K562 (cell line): ENCODE data around the gene ACSM5. TPM values are rescaled to one million over a fixed set of nuclear protein-coding genes. Genes with fewer than 3 reads are reported as not detected.

Experiments
- ATAC-seq: fragments of 200-7000 bp; cut with Tn5 transposase; 3 replicates; pipeline ENCODE4 v1.9.1; 2020; ENCODE audit warnings: moderate library complexity
- BruUV-seq: library from RNA; stranded (reverse); fragments of 400-500 nt; replicated peaks from 2 replicates; lab custom pipeline; 2021; lab: Mats Ljungman, UMichigan
- CTCF ChIA-PET: fragments of 300-600 bp; formaldehyde crosslinking; extraction: SDS; loops from one replicate; lab custom pipeline; 2021; ENCODE audit warnings: low intra/inter-chr PET ratio; lab: Yijun Ruan, JAX
- POLR2A ChIA-PET: fragments of 300-600, 350-650 bp; sonication (Branson Sonifier 250); formaldehyde crosslinking; extraction: SDS; loops from one replicate; lab custom pipeline; 2021; ENCODE audit warnings: antibody characterized with exemption, inconsistent platforms; lab: Yijun Ruan, JAX
- DNase-seq, 4 experiments: peaks; one replicate each; pipeline versions ENCODE4 v3.0.0 to v3.0.0-alpha.2; 2011 to 2018; ENCODE audit warnings: low spot score in 3 of 4, mixed read lengths in 3 of 4; ENCODE audit errors: extremely low read depth in 1 of 4
- FAIRE-seq: peaks from 2 replicates; lab custom pipeline; 2011; peaks lifted over from hg19 to GRCh38; lab: Jason Lieb, UNC
- H2AFZ ChIP-seq: 2 replicates; pipeline ENCODE4 v1.6.0; 2011; ENCODE audit warnings: low read depth, low read length, control low read depth, inconsistent platforms
- H3K27ac ChIP-seq: fragments of 200-600 bp; 3 replicates; pipeline ENCODE4 v1.8.0; 2011; ENCODE audit warnings: low read depth, mild to moderate bottlenecking, control low read depth, inconsistent platforms, low read length, moderate library complexity, mixed read lengths; ENCODE audit errors: extremely low read depth
- H3K27me3 ChIP-seq, 2 experiments: fragments of 300-600 bp in 1 of 2; 2 replicates in 1 of 2; 3 replicates in 1 of 2; pipeline versions ENCODE4 v1.6.0 to v1.8.0; 2011; ENCODE audit warnings: inconsistent platforms in 2 of 2, low read length in 2 of 2, mild to moderate bottlenecking in 1 of 2, mixed read lengths in 1 of 2, moderate library complexity in 1 of 2; ENCODE audit not compliant: control insufficient read depth in 2 of 2, insufficient read depth in 2 of 2
- H3K36me3 ChIP-seq: fragments of 300-600 bp; 3 replicates; pipeline ENCODE4 v1.8.0; 2011; ENCODE audit warnings: mild to moderate bottlenecking, low read length, inconsistent platforms; ENCODE audit not compliant: control insufficient read depth, insufficient read depth
- H3K4me1 ChIP-seq, 2 experiments: fragments of 200-600 bp in 1 of 2; replicated peaks in 1 of 2; 2 replicates in 1 of 2; 3 replicates in 1 of 2; pipeline versions ENCODE4 v1.5.1 to v1.8.0; 2011; ENCODE audit warnings: inconsistent platforms in 2 of 2, low read length in 2 of 2, mild to moderate bottlenecking in 1 of 2, mixed read lengths in 1 of 2, moderate library complexity in 1 of 2; ENCODE audit not compliant: control insufficient read depth in 2 of 2, insufficient read depth in 2 of 2
- H3K4me2 ChIP-seq: 2 replicates; pipeline ENCODE4 v1.6.1; 2011; ENCODE audit warnings: low read length, control low read depth, inconsistent platforms, mixed read lengths; ENCODE audit not compliant: insufficient read depth
- H3K4me3 ChIP-seq: fragments of 200-600 bp; sonication (generic), shearing (Covaris generic); 2 replicates; pipeline ENCODE4 v1.5.1; 2016; ENCODE audit warnings: control low read depth, inconsistent platforms
- H3K79me2 ChIP-seq: fragments of 200-600 bp; 3 replicates; pipeline ENCODE4 v1.8.0; 2011; ENCODE audit warnings: low read length, inconsistent platforms; ENCODE audit not compliant: control insufficient read depth, insufficient read depth
- H3K9ac ChIP-seq, 2 experiments: 2 replicates each; pipeline versions ENCODE4 v1.6.0 to v1.6.1; 2011; ENCODE audit warnings: low read depth in 2 of 2, low read length in 2 of 2, control low read depth in 1 of 2, inconsistent platforms in 1 of 2, mild to moderate bottlenecking in 1 of 2, mixed read lengths in 1 of 2; ENCODE audit not compliant: insufficient read depth in 1 of 2
- H3K9me1 ChIP-seq: one replicate; pipeline ENCODE4 v1.6.0; 2011; ENCODE audit warnings: inconsistent platforms, mild to moderate bottlenecking, low read length, moderate library complexity; ENCODE audit not compliant: control insufficient read depth, insufficient read depth
- H3K9me3 ChIP-seq: replicated peaks from 2 replicates; pipeline ENCODE4 v1.5.1; 2011; ENCODE audit warnings: low read depth, low read length, inconsistent platforms; ENCODE audit not compliant: control insufficient read depth, insufficient read depth
- H4K20me1 ChIP-seq: replicated peaks from 2 replicates; pipeline ENCODE4 v1.6.1; 2011; ENCODE audit warnings: low read length, inconsistent platforms, mixed read lengths; ENCODE audit not compliant: control insufficient read depth, insufficient read depth
- ATF1 ChIP-seq, 2 experiments: fragments of 450-650 bp in 1 of 2; IDR thresholded peaks; 2 replicates each; pipeline ENCODE4 v1.6.1; 2016; ENCODE audit warnings: missing compliant biosample characterization in 1 of 2, missing genetic modification characterization in 1 of 2
- HOMEZ ChIP-seq: fragments of 250-450 bp; sonication (Bioruptor Pico); IDR thresholded peaks from 2 replicates; pipeline ENCODE4 v1.4.0; 2020; ENCODE audit warnings: mild to moderate bottlenecking, moderate library complexity
- PHB2 ChIP-seq: fragments of 450-650 bp; IDR thresholded peaks from 2 replicates; pipeline ENCODE4 v1.6.1; 2017; ENCODE audit warnings: low read depth
- SAFB2 ChIP-seq: fragments of 200-400 bp; formaldehyde crosslinking; IDR thresholded peaks from 2 replicates; pipeline ENCODE4 v1.6.1; 2018; ENCODE audit warnings: borderline replicate concordance, low read length, low read depth, moderate library complexity; ENCODE audit not compliant: severe bottlenecking
- SMC3 ChIP-seq: conservative IDR thresholded peaks from 2 replicates; pipeline ENCODE4 v1.6.1; 2011; ENCODE audit warnings: low read depth, low read length, improper control_type of control experiment; ENCODE audit not compliant: insufficient read depth
- SUPT5H ChIP-seq: fragments of 450-650 bp; IDR thresholded peaks from 2 replicates; pipeline ENCODE4 v1.6.1; 2016
- ZBTB26 ChIP-seq: fragments of 450-650 bp; formaldehyde crosslinking; IDR thresholded peaks from 2 replicates; pipeline ENCODE4 v1.4.0; 2022; ENCODE audit warnings: missing genetic modification characterization
- ZBTB9 ChIP-seq: fragments of 450-650 bp; formaldehyde crosslinking; IDR thresholded peaks from 2 replicates; pipeline ENCODE4 v1.4.0; 2020; ENCODE audit warnings: mild to moderate bottlenecking, moderate library complexity
- ZNF232 ChIP-seq: sonication (generic); formaldehyde crosslinking; IDR thresholded peaks from 2 replicates; pipeline ENCODE4 v1.8.0; 2022; ENCODE audit warnings: mild to moderate bottlenecking, missing genetic modification reagents
- WGBS: fragments of 100-300 bp; shearing (Covaris generic); methylation state at CpG from one replicate; pipeline ENCODE4 v1.1.6; 2016; ENCODE audit warnings: low coverage, mixed read lengths; ENCODE audit not compliant: insufficient coverage; ENCODE audit errors: missing lambda C conversion rate; 5-methylcytosine and 5-hydroxymethylcytosine counted together
- in situ Hi-C: fragments of 300-500 bp; cut with MboI; formaldehyde crosslinking; loops from 4 replicates; pipeline ENCODE4 v1.15.0; 2018; ENCODE audit warnings: inconsistent platforms, mixed read lengths
- intact Hi-C: fragments of 100-400 bp; cut with micrococcal nuclease; formaldehyde crosslinking; loops from 2 replicates; pipeline ENCODE4 v1.14.2; 2022
- polyA plus RNA-seq, 8 experiments: library from polyadenylated mRNA; depleted of rRNA in 4 of 8; stranded (reverse) in 5 of 8; unstranded in 3 of 8; fragments of >200 nt; fragmentation: Nextera tagmentation in 2 of 8; fragmentation: Illumina TruSeq in 1 of 8; extraction: Ambion mirVana in 2 of 8; extraction: Trizol in 1 of 8; gene quantifications; 2 replicates each; pipeline versions ENCODE4 v1.2.1 to v1.2.3, GENCODE V29; 2011 to 2014; ENCODE audit warnings: inconsistent platforms in 1 of 8, missing spikeins in 1 of 8
- total RNA-seq, 7 experiments: library from RNA; depleted of rRNA in 6 of 7; stranded (reverse); fragments of >200 nt in 6 of 7; fragmentation: Illumina TruSeq in 2 of 7; extraction: Trizol in 2 of 7; gene quantifications; 2 replicates each; pipeline versions ENCODE4 v1.2.1 to v1.2.3, GENCODE V29; 2011 to 2021; ENCODE audit warnings: low replicate concordance in 1 of 7

Gene ACSM5
- total and polyA plus RNA-seq, 9 of the 15 experiments (the other 6 are each of a cell fraction or from before 2014, with no cell fraction given) = not detected

GRCh38 chr16:20391045-20391444, 18.3 kb upstream of the ACSM5 start:
- ATAC-seq = no peak
- DNase-seq = no peak
- ChIA-PET POLR2A (no interaction called here), CTCF (no interaction called here)
- in situ Hi-C loops (no loop called here), intact Hi-C loops (no loop called here)
- no peak overlapping the region for H3K4me3 ChIP-seq
- H3K79me2 ChIP-seq = no peaks in the 10 kb centered on the region
- H3K4me2 ChIP-seq = no peak overlapping the region
- H2AFZ ChIP-seq = no peak overlapping the region
- no TSS peak for BruUV-seq
- H3K9ac ChIP-seq = no peak overlapping the region
- FAIRE-seq = no peak
- no peaks in the 10 kb centered on the region for H3K9me1 ChIP-seq
- WGBS = 2% methylated on average over 5 of the region's 5 CpGs
- no peak overlapping the region for H3K27ac ChIP-seq
- no peaks in the 10 kb centered on the region; a peak in 1 of 5 replicates for H3K27me3 ChIP-seq
- no peaks in the 10 kb centered on the region for H4K20me1 ChIP-seq
- TF ChIP-seq SUPT5H (no peak), ATF1 (CRISPR knock-in tag; IDR thresholded peaks at IDR 0.05) (no peak), ATF1 (tag; IDR thresholded peaks at IDR 0.05) (peak; percentile 53)
- no peaks in the 10 kb centered on the region for H3K4me1 ChIP-seq
- H3K36me3 ChIP-seq = no peaks in the 10 kb centered on the region
- no peaks in the 10 kb centered on the region for H3K9me3 ChIP-seq

GRCh38 chr16:20393801-20394577, 15.3 kb upstream of the ACSM5 start:
- Histone ChIP-seq H3K27me3 (peaks cover 0 to 10% of the 10 kb centered on the region in 2 experiments; a peak in 2 of 5 replicates), H3K4me1 (no peaks in the 10 kb centered on the region), H3K9ac (no peak overlapping the region), H3K79me2 (no peaks in the 10 kb centered on the region), H3K4me2 (no peak overlapping the region), H3K36me3 (no peaks in the 10 kb centered on the region), H3K4me3 (no peak overlapping the region), H3K9me1 (no peaks in the 10 kb centered on the region), H2AFZ (no peak overlapping the region), H3K9me3 (no peaks in the 10 kb centered on the region), H3K27ac (no peak overlapping the region), H4K20me1 (peaks cover 4% of the 10 kb centered on the region; the same call in 1 of the 2 replicates)
- no peak for FAIRE-seq
- intact Hi-C loops = no loop called here
- no peak for DNase-seq
- in situ Hi-C loops = no loop called here
- 0% methylated on average over 2 of the region's 2 CpGs for WGBS
- ChIA-PET POLR2A (interaction anchor here (0.6 kb wide), 1 partner anchor 802 kb away, joined by 5 read pairs; no protein-coding TSS in a partner anchor), CTCF (no interaction called here)
- ATAC-seq = no peak
- no TSS peak for BruUV-seq
- TF ChIP-seq ZBTB9 (CRISPR knock-in tag) (no peak), ZBTB26 (CRISPR knock-in tag) (no peak), HOMEZ (no peak), SAFB2 (no peak), SMC3 (no peak), PHB2 (no peak), ZNF232 (CRISPR knock-in tag) (no peak)
